Anterior cingulate cortex (tissue), 58 donors: ENCODE data around the gene ZNF541.

Experiments
- DNase-seq, 58 donors: peaks; one replicate each; lab custom pipeline; 2025; lab: John Stamatoyannopoulos, UW

ZNF541 gene, protein sequence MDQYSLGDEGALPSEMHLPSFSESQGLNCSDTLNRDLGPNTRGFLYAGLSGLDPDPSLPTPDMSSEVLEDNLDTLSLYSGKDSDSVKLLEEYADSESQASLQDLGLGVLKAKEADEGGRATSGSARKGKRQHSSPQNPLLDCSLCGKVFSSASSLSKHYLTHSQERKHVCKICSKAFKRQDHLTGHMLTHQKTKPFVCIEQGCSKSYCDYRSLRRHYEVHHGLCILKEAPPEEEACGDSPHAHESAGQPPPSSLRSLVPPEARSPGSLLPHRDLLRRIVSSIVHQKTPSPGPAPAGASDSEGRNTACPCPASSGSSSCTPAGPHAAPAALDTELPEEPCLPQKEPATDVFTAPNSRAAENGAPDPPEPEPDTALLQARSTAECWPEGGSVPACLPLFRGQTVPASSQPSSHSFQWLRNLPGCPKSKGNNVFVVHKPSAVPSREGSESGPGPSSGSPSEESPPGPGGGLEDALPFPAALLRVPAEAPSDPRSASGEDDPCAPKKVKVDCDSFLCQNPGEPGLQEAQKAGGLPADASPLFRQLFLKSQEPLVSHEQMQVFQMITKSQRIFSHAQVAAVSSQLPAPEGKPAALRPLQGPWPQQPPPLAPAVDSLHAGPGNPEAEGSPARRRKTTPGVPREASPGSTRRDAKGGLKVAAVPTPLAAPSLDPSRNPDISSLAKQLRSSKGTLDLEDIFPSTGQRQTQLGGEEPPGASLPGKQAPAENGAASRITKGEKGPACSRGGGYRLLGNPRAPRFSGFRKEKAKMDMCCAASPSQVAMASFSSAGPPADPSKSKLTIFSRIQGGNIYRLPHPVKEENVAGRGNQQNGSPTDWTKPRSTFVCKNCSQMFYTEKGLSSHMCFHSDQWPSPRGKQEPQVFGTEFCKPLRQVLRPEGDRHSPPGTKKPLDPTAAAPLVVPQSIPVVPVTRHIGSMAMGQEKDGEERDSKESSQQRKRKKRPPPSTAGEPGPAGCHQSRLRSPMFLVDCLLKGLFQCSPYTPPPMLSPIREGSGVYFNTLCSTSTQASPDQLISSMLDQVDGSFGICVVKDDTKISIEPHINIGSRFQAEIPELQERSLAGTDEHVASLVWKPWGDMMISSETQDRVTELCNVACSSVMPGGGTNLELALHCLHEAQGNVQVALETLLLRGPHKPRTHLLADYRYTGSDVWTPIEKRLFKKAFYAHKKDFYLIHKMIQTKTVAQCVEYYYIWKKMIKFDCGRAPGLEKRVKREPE (N-terminal part only)

DNA sequence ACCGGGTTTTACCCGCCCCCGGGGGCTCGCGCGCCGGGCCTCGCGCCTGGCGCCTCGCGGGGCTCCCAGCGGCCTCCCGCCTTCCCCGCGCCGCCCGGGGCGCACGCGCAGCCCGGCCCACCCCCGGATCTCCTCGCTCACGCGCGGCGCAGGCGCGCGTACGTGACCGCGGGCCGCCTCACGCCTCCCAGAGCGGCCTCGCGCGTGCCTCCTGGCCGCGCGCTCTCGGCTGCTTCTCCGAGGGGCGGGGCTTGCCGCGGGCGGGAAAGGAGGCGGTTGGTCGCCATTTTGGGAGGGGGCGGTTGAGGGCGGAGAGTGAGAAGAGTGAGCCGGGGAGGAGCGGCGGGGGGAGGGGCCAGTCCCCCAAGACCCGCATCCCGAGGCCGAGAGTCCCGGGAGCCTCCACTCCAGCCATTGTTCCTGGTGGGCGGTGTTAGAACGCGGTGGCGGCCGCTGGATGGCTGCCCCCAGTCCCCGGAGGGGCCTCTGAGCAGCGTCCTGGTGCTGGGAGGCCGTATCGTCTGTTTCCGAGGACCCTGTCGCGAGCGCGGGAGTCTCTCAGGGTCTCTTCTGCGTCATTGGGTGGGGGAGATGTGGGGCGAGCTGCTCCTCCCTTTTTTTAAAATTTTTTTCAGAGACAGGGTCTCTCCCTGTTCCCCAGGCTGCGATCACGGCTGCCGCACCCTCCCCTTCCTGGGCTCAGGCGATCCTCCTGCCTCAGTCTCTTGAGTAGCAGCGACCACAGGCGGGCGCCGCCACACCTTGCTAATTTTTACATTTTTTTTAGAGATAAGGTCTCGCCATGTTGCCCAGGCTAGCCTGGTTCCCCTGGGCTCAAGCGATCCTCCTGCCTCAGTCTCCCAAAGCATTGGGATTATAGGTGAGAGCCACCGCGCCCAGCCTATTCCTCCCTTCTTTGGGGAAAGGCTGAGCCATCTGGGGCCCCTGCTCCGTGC is at the start of gene ZNF541:
Gene ZNF541, minus strand, starts transcription at position 78 of the 956 bp plus-strand sequence. CDS start 17,292 bp downstream, outside the sequence.
- peak in 56 of 58 donors; percentile 4 to 82 (median 53) for DNase-seq

DNA sequence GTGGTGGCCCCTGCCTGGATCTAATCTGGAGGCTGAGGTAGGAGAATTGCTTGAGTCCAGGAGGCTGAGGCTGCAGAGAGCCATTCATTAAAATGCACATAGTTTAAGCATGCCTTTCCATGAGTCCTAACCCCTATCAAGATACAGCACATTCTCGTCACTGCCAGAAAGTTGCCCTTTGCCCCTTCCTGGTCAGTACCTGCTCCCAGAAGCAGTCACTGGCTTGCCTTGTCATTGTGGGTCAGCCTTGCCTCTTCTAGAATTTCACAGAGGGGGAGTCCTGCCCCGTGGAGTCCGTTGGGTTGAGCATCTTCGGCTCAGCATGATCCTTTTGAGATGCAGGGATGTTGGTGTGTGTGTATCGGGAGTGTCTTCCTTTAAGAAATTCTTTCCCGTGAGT is 46.8 kb upstream of the ZNF541 start:
- DNase-seq: no peak

DNA sequence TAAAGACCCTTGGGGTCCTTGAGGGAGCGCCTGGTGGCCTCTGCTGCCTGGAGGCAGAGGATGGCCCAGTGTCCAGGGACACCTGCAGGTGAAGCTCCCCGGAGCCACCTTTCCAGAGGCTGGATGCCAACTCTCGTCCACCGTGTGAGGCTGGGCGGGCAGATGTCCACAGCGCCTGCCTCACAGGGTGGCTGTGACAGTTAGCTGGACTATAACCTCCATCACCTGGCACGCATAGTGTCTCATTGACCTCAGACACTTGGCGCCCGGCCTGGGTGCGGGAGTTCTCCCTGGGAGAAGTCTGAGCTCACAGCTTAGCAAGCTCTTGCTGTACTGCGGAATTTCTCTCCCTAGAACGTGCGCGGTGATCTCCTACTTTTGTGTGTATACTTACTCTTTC is 45.8 kb upstream of the ZNF541 start:
- DNase-seq: peak in 6 of 58 donors; percentile 8 to 48 (median 30)

DNA sequence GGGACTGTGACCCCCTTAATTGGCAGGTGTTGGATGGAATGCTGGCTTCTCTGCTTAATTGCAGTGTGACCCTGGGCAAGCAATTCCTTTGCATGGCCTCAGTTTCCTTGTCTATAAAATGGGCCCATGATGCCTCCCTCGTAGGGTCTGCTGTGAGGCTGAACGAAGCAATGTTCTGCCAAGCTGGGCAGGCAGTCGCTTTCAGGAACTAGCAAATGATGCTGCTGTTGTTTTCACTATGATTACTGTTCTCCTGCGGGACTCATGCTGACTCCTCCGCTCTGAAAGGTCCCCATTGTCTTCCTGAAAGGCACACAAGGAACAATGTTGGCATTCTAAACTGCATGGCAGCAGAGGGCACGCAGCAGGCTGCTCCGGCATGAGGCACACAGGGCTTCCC is 42.8 kb upstream of the ZNF541 start:
- peak in 46 of 58 donors; percentile 4 to 91 (median 62) for DNase-seq

DNA sequence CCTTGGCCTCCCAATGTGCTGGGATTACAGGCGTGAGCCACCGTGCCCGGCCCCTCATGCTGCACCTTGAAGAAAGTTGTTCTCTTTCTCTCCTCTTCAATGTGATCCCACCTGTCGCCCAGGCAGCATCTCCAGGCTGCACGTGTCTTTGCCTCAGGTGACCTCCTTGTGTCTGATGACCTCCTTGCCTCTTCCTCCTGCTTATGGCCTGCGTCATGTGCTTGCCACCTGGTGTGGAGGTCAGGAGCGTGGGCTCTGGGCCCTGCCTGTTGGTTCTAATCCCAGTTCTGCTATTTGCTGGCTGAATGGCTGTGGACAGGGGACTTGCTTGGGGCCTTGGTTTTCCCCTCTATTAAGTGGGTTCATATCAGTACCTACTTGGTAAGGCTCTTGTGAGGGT is 42.3 kb upstream of the ZNF541 start:
- DNase-seq: no peak

DNA sequence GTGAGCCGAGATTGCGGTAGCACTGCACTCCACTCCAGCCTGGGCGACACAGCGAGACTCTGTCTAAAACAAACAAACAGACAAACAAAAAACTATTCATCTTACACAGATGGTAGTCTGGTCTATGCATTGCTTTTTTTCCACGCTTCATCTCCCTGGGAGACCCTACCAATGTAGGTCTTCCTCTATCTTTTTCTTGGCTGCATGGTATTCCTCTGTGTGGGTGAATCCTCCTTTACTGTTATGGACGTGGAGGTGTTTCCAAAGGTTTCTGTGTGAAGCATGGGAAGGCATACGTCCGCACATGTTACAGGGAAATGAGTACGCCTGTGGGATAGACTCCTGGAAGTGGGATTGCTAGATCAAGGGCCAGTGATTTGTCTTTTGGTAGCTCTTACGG is 41.6 kb upstream of the ZNF541 start:
- DNase-seq: no peak

DNA sequence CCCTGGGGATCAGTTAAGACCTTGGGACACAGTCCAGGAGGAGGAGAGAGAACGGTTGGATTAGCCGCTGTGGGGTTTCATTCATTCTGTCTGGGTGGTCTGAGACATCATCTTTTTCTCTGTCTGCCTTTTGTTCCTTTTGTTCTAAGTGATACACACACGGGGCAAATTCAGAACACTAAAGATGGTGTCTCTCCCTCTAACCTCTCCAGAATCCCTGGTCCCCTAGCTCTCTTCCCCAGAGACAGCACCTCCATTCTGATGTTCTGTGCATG is 41.0 kb upstream of the ZNF541 start:
- no peak for DNase-seq

DNA sequence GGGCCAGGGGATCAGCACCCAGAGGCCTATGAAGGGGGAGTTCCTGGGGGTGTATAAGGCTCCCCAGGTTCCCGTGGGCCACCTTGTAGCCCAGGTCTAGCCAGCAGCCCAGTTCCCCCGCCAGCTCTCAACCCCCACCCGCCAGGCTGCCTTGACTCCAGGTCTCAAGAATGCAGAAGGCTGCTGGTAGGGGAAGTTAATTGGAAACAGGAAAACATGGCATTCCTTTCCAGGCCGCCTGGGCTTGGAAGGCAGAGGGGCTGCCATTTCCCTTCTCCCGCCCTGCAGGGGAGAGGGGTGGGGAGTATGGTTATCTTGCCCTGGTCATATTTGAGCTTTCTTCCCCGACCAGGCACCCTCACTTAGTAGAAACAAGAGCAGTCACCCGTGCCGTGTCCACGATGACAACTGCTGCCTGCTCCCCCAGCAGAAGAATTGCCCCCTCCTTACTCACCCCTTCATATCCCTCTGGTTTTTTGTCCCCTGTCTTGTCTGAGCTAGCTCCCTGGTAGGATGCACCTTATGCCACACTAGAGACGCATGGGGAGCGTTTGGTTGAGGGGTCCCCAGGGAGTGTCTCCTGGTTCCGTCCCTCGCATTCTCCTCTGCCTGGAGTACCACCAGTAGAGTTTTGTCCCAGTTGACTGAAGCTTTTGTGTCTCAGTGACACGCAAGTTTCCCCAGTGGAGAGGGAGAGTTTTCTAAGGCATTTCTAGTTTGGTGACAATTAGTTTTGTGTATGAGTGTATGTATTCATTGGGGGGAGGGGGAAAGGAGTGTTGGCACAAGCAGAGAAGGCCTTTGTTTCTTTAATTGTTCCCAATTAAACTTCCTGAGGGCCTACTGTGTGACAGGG is 40.4 kb upstream of the ZNF541 start:
- peak in 7 of 58 donors; percentile 7 to 70 (median 29) for DNase-seq

DNA sequence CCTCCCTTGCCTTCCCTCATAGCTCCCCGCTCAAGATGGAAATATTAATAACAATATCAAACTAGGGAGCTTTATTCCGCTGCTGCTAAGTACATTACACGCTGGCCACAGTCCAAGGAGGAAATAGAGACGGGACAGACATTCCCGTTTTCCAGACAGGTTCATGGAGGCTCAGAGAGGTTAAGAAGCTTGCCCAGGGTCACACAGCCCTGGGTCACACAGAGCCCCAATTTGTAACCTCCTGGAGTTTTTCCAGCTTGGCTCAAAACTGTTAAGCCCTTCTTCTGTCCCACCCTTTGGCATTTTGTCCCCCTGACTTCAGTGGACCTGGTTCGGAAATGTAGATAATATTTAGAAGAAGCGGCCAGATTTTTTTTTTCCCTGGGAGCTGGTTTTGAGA is 38.0 kb upstream of the ZNF541 start:
- peak in 1 of 58 donors; percentile 5 for DNase-seq

DNA sequence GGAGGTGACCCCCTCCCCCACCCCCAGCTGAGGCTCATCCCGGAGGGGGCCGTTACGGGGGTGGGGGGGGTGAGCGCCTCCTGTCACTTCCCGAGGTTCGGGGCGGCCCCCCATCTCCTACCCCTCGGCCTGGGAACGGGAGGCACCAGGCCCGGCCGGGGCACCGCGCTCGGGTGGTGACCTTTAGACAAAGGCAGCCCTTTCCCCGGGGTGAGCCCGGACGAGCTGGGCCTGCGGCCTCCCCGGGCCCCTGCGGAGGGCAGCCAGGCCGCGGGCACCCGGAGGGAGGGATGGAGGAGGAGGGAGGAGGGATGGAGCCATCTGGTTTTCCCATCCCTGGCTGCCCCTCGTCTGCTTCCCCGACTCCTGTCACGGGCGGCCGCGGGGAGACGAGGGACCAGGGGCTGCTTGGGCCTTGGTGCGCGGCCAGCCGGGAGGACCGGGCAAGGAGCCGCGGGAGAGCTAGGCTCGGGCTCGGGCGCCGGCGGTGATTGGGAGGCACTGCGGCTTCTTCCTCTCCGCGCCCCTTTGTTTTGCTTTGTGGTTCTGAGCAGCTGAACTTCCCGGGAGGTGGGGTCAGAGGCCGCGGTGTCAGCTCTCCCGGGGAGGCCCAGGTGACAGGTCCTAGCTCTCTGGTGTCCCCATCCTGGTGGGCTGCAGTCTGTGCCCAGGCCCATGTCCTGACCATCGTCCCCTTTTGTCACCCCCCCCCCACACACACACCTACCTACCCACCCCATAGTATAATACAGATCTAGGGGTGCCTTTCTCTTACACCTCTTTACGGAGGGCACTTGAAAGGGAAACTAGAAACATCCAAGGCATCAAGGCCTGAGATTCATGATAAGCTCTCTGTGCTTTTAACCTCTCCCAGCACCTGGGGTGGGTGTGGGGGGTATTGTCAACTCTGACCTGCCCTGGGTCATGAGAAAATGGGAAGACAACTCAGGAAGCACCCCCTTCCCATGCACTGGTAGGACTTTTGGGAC is 37.3 kb upstream of the ZNF541 start:
- peak in 33 of 58 donors; percentile 8 to 67 (median 41) for DNase-seq

DNA sequence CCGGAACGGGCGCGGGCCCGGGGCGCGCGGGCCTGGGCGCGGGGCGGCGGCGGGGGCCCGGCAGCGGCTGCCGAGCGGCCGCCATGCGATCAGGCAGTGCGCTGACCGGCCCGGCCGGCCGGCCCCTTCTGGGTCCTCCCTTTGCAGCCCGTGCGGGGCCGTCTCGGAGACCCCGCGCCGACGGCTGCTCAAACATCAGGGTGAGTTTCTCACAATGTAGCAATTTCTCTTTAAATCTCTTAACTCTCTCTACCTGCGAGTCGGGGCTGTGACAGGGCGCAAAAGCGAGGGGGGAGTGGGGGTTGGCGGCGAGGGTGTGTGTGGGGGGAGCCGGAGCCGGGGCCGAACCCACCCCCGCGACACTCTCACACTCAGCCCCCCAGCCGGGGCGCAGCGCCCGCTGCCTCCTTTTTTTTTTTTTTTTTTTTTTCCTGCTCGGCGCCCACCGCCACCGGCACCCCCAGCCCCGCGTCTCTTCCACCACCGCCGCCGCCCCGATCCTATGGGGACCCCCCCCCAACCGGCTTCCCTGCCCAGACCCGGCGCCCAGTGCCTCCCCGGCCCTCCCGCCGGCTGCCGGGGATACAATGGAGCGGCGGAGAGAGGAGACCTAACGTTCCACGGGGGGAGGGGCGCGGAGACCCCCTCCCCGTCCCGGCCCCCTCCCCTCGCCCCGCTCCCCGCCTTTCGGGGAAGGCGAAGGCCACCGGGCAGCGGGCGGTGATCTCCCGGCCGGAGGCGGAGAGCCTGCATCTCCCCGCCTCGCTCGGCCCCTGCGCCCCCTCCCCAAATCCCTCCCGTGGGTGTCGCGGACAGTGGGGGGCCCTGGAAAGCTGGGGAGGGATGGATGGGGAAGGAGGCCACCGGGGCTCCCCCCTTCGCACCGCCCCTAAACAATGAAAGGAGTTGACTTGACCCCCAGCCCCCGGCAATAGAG is 36.3 kb upstream of the ZNF541 start, which contains the start of gene BICRA:
Gene BICRA, plus strand, starts transcription at position 166 of the 937 bp plus-strand sequence. CDS start 64,441 bp downstream, outside the sequence.
- DNase-seq: peak in 55 of 58 donors; percentile 26 to 86 (median 66)

DNA sequence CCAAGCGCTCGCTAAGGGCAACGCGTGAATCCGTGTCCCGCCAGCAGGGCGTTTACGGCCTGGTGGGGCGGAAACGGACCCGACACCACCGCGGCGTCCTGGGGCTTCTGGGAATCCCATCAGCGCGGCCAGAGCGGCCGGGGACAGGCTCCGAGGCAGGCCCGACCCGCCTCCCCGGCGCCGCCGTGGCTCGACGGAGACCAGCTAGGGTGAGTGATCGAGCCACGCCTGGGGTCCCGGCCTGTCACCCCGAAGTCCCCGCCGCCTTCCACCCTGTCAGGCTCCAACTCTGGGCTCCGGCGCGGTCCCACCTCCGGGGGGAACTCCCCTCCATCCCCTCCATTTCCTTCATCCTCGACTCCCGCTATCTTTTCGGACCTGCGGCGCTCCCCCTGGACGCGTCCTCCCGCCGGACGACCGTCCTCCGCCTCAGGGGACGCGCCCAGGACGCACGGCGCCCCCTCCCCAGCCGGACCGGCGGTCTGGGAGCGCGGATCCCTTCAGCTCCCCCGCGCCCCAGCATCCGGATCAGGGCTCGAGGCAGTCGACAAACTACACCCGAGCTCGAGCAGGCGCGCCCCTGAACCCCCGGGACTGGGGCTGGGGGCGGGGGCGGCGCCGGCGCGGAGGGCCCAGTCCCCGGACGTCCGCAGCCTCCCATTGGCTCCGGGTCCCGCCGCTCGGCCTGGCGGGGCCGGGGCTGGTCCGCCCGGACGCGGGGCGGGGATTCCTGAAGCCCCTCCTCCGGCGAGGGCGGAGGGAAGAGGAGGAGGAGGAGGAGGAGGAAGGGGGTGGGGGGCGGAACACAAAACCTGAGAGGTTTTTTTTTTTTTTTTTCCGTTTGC is 35.3 kb upstream of the ZNF541 start:
- peak in 57 of 58 donors; percentile 39 to 96 (median 88) for DNase-seq

DNA sequence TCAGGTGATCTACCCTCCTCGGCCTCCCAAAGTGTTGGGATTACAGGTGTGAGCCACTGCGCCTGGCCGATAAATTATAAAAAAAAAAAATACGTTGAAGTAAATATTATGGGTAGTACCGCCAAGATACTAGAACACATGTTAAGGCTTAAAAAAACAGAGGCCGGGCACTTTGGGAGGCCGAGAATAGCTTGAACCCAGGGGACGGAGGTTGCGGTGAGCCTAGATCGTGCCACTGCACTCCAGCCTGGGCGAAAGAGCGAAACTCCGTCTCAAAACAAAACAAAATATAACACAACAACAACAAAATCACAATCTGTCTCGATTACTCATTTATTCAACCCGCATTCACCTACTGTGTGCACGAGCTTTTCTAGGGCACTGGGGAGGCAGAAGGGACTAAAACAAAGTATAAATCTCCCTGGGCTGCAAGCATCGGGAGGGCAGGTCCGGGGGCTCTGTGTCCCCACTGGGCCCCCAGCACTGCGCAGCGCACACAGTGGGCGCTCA is 34.7 kb upstream of the ZNF541 start:
- no peak for DNase-seq

DNA sequence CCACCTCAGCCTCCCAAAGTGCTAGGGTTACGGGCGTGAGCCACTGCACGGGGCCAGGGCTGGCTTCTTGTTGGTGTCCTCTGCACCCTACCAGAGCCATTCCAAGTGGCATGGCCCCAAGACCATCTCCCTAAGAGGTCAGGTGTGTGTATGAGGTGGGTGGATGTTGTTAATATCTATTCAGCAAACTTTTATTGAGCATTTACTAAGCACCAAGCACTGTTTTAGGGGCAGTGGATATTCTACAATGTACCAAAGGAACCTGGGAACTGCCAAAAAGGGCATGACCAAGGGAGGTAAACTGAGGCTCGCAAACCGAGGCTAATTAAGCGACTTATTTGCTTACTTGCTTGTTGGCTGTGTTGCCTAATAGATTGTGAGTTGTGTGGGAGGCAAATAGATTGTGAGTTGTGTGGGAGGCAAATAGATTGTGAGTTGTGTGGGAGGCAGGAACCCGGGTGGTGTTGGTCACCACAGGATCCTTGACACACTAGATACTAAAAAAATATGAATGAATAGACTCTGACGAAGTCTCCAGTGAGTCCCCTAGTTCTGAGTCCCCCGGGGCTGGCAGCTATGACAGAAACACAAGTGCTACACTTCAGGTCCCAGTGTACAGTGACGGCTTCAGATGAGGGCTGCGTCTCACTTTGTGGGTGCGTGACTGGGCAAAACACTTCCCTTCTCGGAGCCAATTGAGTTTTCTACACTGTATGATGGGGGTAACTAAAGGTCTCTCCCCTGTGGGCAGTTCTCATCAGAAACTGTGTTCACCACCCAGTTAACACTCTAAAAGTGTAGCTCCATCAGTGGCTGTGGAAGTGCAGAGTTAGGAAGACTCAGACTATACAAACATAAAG is 31.0 kb upstream of the ZNF541 start:
- DNase-seq: no peak
